Measurements from ENCODE around the gene MKLN1.
"Not testable (repeated sequence)": the region's sequence is repeated elsewhere in the genome, so short reads cannot be mapped to it uniquely, and the experiment has no call there.

DNA sequence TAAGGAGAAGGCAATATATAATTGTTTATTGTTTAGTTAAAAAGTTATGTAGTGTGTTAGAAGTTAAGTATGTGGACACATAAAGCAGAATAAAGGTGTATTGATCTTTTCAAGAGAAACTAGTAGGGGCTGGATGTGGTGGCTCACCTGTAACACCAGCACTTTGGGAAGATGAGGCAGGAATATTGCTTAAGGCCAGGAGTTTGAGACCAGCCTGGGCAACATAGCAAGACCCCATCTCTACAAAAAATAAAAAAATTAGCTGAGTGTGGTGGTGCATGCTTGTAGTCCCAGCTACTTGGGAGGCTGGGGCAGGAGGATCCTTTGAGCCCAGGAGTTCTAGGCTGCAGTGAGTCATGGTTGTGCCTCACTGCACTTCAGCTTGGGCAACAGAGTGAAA, 135.0 kb downstream of the MKLN1 start:
- TF ChIP-seq TBL1XR1 (IDR thresholded peaks at IDR 0.05; ENCODE audit: borderline replicate concordance, low read length, partially characterized antibody); ZNF563 (CRISPR knock-in tag; IDR thresholded peaks at IDR 0.05); ESRRA (CRISPR knock-in tag; IDR thresholded peaks at IDR 0.05; ENCODE audit: low read depth); SMARCE1 (IDR thresholded peaks at IDR 0.05; ENCODE audit: borderline replicate concordance); ZNF607 (CRISPR knock-in tag; IDR thresholded peaks at IDR 0.05; ENCODE audit: borderline replicate concordance); YY1 (IDR thresholded peaks at IDR 0.05; ENCODE audit: insufficient read depth, insufficient replicate concordance, low read depth, low read length); ZSCAN25 (CRISPR knock-in tag; IDR thresholded peaks at IDR 0.05); CEBPB (IDR thresholded peaks at IDR 0.05; ENCODE audit: borderline replicate concordance, low read depth, low read length); ZNF3 (CRISPR knock-in tag; IDR thresholded peaks at IDR 0.05): not testable (repeated sequence)
- TF ChIP-seq, protein P1, sequence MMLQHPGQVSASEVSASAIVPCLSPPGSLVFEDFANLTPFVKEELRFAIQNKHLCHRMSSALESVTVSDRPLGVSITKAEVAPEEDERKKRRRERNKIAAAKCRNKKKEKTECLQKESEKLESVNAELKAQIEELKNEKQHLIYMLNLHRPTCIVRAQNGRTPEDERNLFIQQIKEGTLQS (CRISPR knock-in tag; IDR thresholded peaks at IDR 0.05) = not testable (repeated sequence)
- TF ChIP-seq, protein P2, sequence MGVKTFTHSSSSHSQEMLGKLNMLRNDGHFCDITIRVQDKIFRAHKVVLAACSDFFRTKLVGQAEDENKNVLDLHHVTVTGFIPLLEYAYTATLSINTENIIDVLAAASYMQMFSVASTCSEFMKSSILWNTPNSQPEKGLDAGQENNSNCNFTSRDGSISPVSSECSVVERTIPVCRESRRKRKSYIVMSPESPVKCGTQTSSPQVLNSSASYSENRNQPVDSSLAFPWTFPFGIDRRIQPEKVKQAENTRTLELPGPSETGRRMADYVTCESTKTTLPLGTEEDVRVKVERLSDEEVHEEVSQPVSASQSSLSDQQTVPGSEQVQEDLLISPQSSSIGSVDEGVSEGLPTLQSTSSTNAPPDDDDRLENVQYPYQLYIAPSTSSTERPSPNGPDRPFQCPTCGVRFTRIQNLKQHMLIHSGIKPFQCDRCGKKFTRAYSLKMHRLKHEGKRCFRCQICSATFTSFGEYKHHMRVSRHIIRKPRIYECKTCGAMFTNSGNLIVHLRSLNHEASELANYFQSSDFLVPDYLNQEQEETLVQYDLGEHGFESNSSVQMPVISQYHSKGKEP (CRISPR knock-in tag; IDR thresholded peaks at IDR 0.05) = not testable (repeated sequence)

All from HepG2 (cell line).